ENCODE measurements around the gene RASA4B. TPM values are rescaled to one million over a fixed set of nuclear protein-coding genes. Genes with fewer than 3 reads are reported as not detected.

Gene RASA4B
- total and polyA plus RNA-seq, 4 donors: 7.3 to 24.6 (median 10.5) TPM

GRCh38 chr7:102472126-102473041 lies 45.2 kb downstream of the RASA4B start:
- Histone ChIP-seq H3K4me3 (no peak overlapping the region), H3K36me3 (ENCODE audit: control insufficient read depth in 4 of 4, insufficient read depth in 4 of 4, low read length in 4 of 4) (peaks cover 0 to 32% (median 2%) of the 10 kb centered on the region in 4 donors), H3K27me3 (ENCODE audit: control insufficient read depth in 3 of 3, insufficient read depth in 3 of 3, low read length in 2 of 3) (no peaks in the 10 kb centered on the region), H3K4me1 (ENCODE audit: control insufficient read depth in 5 of 5, insufficient read depth in 5 of 5, low read length in 5 of 5) (no peaks in the 10 kb centered on the region), H3K9ac (ENCODE audit: insufficient read depth in 1 of 2, low read length in 2 of 2) (no peak overlapping the region), H3K9me3 (ENCODE audit: control insufficient read depth in 4 of 4, insufficient read depth in 3 of 4, low read length in 3 of 4) (no peaks in the 10 kb centered on the region), H3K27ac (ENCODE audit: low read depth in 1 of 2, low read length in 1 of 2) (no peak overlapping the region)
- DNase-seq (no peak), ATAC-seq (ENCODE audit: insufficient read depth, low FRiP score) (no peak)
- WGBS, 2 donors: 76 to 78% methylated on average over 26 to 31 of the region's 31 CpGs
- no peak for TF ChIP-seq CTCF (IDR thresholded peaks at IDR 0.05; ENCODE audit: control extremely low read depth, extremely low read depth)

DNA sequence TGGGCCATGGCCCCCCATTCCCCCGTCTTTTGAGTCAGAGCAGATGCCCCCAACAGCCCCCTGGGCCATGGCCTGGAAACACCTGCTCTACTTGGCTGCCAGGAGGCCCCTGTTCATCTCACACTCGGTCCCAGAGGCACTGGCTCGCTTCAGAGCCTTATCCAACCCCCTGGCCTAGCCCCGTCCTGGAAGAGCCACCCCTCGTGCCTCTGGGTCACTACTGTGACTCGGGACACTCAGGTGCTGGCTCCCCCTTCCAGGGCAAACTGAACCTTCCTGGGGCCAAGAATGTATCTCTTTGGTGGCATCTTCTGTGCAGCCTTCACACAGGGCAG lies 45.8 kb downstream of the RASA4B start:
- Histone ChIP-seq H3K4me3 (no peak overlapping the region), H3K27me3 (ENCODE audit: control insufficient read depth in 3 of 3, insufficient read depth in 3 of 3, low read length in 2 of 3) (no peaks in the 10 kb centered on the region), H3K27ac (ENCODE audit: low read depth in 1 of 2, low read length in 1 of 2) (no peak overlapping the region), H3K9ac (ENCODE audit: insufficient read depth in 1 of 2, low read length in 2 of 2) (no peak overlapping the region), H3K36me3 (ENCODE audit: control insufficient read depth in 4 of 4, insufficient read depth in 4 of 4, low read length in 4 of 4) (peaks cover 0 to 34% (median 2%) of the 10 kb centered on the region in 4 donors), H3K9me3 (ENCODE audit: control insufficient read depth in 4 of 4, insufficient read depth in 3 of 4, low read length in 3 of 4) (no peaks in the 10 kb centered on the region), H3K4me1 (ENCODE audit: control insufficient read depth in 5 of 5, insufficient read depth in 5 of 5, low read length in 5 of 5) (no peaks in the 10 kb centered on the region)
- 85 to 93% methylated on average over 6 of the region's 6 CpGs for WGBS, 2 donors
- ATAC-seq (ENCODE audit: insufficient read depth, low FRiP score): no peak
- DNase-seq: no peak
- no peak for TF ChIP-seq CTCF (IDR thresholded peaks at IDR 0.05; ENCODE audit: control extremely low read depth, extremely low read depth)

DNA sequence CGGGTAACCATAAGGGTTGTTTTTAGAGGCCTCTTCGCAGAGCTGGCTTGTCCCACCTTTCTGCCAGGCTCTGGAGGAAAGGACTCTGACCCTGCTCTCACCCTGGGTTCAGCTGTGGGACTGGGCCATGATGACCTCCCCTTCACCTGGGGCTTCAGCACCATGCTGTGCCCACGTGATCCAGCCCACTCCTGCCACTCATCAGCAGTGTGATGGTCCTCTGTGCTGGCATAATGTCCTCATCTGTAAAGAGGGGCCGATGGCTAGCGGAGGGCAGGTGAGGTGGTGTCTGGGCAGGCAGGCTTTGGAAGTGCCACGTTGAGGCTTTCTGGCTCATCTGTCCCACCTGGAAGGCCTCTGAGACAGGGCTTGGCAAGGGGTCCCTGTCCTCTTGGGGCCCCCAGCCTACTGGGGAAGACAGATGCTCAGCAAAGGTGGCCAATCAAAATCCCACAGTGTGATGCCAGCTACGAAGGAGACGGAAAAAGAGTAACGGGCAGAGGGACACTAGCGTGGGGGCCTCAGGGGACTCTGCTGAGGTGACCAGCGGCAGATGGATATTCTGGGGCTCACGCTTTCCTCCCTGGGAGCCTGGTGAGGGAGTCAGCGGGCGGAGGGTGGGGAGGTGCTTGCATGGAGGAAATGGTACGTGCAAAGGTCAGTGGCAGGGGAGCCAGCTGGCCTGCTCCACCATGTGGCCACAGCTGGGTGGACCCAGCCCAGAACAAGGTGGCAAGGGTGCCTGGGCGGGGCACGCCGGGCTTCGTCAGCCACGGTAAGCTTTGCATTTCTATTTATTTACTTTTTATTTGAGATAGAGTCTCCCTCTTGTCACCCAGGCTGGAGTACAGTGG lies 47.4 kb downstream of the RASA4B start:
- Histone ChIP-seq H3K4me3 (no peak overlapping the region), H3K36me3 (ENCODE audit: control insufficient read depth in 4 of 4, insufficient read depth in 4 of 4, low read length in 4 of 4) (peaks cover 0 to 34% (median 2%) of the 10 kb centered on the region in 4 donors), H3K9me3 (ENCODE audit: control insufficient read depth in 4 of 4, insufficient read depth in 3 of 4, low read length in 3 of 4) (no peaks in the 10 kb centered on the region), H3K27me3 (ENCODE audit: control insufficient read depth in 3 of 3, insufficient read depth in 3 of 3, low read length in 2 of 3) (no peaks in the 10 kb centered on the region), H3K4me1 (ENCODE audit: control insufficient read depth in 5 of 5, insufficient read depth in 5 of 5, low read length in 5 of 5) (peaks cover 0 to 6% (median 3%) of the 10 kb centered on the region in 5 donors), H3K9ac (ENCODE audit: insufficient read depth in 1 of 2, low read length in 2 of 2) (no peak overlapping the region), H3K27ac (ENCODE audit: low read depth in 1 of 2, low read length in 1 of 2) (no peak overlapping the region)
- no peak for ATAC-seq (ENCODE audit: insufficient read depth, low FRiP score)
- DNase-seq: no peak
- 76 to 85% methylated on average over 20 of the region's 20 CpGs for WGBS, 2 donors
- TF ChIP-seq CTCF (IDR thresholded peaks at IDR 0.05; ENCODE audit: control extremely low read depth, extremely low read depth): no peak

Data from lung (tissue), 12 donors.